ES-I3 (cell line): ENCODE measurements around the gene SIRPA.

ENCODE experiments used
- H3K36me3 ChIP-seq: 2 replicates; pipeline ENCODE4 v1.6.1; 2013; ENCODE audit warnings: mild to moderate bottlenecking, low read length, control low read depth, moderate library complexity; ENCODE audit not compliant: insufficient read depth
- H3K4me1 ChIP-seq: 2 replicates; pipeline ENCODE4 v1.6.1; 2013; ENCODE audit warnings: mild to moderate bottlenecking, control low read depth, low read length; ENCODE audit not compliant: insufficient read depth
- H3K9ac ChIP-seq: 2 replicates; pipeline ENCODE4 v1.6.1; 2013; ENCODE audit warnings: low read depth, mild to moderate bottlenecking, low read length, moderate library complexity
- H3K9me3 ChIP-seq: 2 replicates; pipeline ENCODE4 v1.6.1; 2013; ENCODE audit warnings: mild to moderate bottlenecking, low read length, moderate library complexity; ENCODE audit not compliant: control insufficient read depth, insufficient read depth

SIRPA gene

GRCh38 chr20:1887756-1888155 lies 7.5 kb upstream of the SIRPA start:
- Histone ChIP-seq H3K36me3 (no peaks in the 10 kb centered on the region), H3K9ac (no peak overlapping the region), H3K4me1 (peaks cover 3% of the 10 kb centered on the region; the same call in 1 of the 2 replicates), H3K9me3 (no peaks in the 10 kb centered on the region)

- H3K9me3 ChIP-seq = no peaks in the 10 kb centered on the region
- no peaks in the 10 kb centered on the region for H3K36me3 ChIP-seq
- H3K9ac ChIP-seq = no peak overlapping the region
- H3K4me1 ChIP-seq = peaks cover 3% of the 10 kb centered on the region; the same call in 1 of the 2 replicates
Measured at GRCh38 chr20:1888796-1889463, 6.3 kb upstream of the SIRPA start.

GRCh38 chr20:1890469-1891262 lies 4.5 kb upstream of the SIRPA start:
- H3K36me3 ChIP-seq = no peaks in the 10 kb centered on the region
- no peak overlapping the region for H3K9ac ChIP-seq
- no peaks in the 10 kb centered on the region for H3K9me3 ChIP-seq
- H3K4me1 ChIP-seq = peaks cover 3% of the 10 kb centered on the region; the same call in 1 of the 2 replicates

- Histone ChIP-seq H3K4me1 (peaks cover 6% of the 10 kb centered on the region; the same call in 1 of the 2 replicates), H3K9me3 (no peaks in the 10 kb centered on the region)
Measured at GRCh38 chr20:1891263-1892118, 3.7 kb upstream of the SIRPA start.

GRCh38 chr20:1892119-1892385 lies 3.2 kb upstream of the SIRPA start:
- H3K9ac ChIP-seq = no peak overlapping the region
- peaks cover 6% of the 10 kb centered on the region; the same call in 1 of the 2 replicates for H3K4me1 ChIP-seq
- H3K9me3 ChIP-seq = no peaks in the 10 kb centered on the region
- H3K36me3 ChIP-seq = no peaks in the 10 kb centered on the region

More at GRCh38 chr20:1891263-1892118, 3.7 kb upstream of the SIRPA start:
- no peaks in the 10 kb centered on the region for H3K36me3 ChIP-seq
- H3K9ac ChIP-seq = no peak overlapping the region

DNA sequence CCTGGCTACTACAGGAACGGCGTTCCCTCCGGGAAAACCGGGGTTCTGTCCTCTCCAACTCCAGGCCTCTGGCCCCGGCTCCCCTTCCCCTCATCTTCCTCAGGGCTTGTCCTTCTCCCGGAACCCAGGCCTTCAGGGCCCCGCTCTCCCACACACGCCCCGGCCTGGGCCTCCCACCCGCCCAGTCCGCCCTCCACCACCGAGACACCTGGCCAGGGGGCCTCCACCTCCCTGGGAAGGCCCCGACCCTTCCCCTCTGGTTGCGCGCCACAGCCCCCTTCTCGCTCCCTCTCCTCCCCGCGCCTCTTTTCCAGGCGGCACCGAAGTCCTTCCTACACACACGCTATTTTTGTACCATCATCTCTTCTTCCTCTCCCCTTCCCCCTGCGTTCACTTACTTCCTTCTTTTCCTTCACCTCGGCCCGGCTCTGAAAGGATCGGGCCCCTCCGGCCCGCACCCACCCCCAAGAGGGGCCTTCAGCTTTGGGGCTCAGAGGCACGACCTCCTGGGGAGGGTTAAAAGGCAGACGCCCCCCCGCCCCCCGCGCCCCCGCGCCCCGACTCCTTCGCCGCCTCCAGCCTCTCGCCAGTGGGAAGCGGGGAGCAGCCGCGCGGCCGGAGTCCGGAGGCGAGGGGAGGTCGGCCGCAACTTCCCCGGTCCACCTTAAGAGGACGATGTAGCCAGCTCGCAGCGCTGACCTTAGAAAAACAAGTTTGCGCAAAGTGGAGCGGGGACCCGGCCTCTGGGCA lies 1.3 kb upstream of the SIRPA start:
- no peaks in the 10 kb centered on the region for H3K36me3 ChIP-seq
- H3K9me3 ChIP-seq = no peaks in the 10 kb centered on the region
- H3K4me1 ChIP-seq = peaks cover 9% of the 10 kb centered on the region; the same call in 1 of the 2 replicates
- H3K9ac ChIP-seq = peak overlapping the region; percentile 68

- H3K9ac ChIP-seq = peak overlapping the region; percentile 83
- peaks cover 7% of the 10 kb centered on the region; the same call in 1 of the 2 replicates for H3K4me1 ChIP-seq
- no peaks in the 10 kb centered on the region for H3K9me3 ChIP-seq
- no peaks in the 10 kb centered on the region for H3K36me3 ChIP-seq
Measured at GRCh38 chr20:1894471-1894950, 696 bp upstream of the SIRPA start.

DNA sequence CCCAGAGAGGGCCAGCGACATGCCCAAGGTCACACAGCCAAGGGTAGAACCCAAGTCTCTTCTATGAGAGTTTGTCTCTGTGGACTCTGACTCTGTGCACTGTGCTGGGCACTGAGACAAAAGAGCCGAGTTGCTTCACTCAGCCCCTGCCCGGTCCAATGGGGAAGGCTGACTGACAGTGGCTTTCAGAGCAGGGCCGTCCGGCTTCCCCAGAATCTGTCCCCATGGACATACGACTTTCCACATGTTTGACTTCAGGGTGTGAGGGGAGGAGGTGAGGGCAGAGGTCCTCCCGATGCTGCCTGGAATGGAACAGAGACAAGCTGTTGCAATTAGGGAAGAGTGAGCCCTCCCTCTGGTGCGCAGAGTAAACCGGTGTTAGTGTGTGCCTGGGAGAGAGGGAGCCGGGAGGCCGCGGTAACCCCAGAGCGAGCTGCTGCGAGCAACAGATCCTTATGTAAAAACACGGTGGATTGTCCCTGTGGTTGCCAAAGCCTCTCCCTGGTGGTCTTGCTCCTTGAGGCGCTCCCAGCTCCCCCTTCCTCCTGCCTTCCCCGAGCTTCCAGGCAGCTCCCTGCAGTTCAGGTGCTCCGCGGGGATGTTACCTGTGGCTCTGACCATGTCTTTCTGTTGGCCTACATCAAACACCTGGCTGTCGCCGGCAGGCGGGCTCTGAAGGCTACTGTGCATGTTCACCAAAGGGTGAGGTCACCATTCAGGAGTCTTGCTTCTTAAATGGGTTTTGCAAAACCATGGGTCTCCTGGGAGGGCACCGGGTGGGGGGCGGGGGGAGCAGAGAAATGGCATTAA lies 672 bp downstream of the SIRPA start:
- H3K9ac ChIP-seq = peak overlapping the region; percentile 83; the same call in 1 of the 2 replicates
- peaks cover 7% of the 10 kb centered on the region; the same call in 1 of the 2 replicates for H3K4me1 ChIP-seq
- H3K36me3 ChIP-seq = no peaks in the 10 kb centered on the region
- no peaks in the 10 kb centered on the region for H3K9me3 ChIP-seq

DNA sequence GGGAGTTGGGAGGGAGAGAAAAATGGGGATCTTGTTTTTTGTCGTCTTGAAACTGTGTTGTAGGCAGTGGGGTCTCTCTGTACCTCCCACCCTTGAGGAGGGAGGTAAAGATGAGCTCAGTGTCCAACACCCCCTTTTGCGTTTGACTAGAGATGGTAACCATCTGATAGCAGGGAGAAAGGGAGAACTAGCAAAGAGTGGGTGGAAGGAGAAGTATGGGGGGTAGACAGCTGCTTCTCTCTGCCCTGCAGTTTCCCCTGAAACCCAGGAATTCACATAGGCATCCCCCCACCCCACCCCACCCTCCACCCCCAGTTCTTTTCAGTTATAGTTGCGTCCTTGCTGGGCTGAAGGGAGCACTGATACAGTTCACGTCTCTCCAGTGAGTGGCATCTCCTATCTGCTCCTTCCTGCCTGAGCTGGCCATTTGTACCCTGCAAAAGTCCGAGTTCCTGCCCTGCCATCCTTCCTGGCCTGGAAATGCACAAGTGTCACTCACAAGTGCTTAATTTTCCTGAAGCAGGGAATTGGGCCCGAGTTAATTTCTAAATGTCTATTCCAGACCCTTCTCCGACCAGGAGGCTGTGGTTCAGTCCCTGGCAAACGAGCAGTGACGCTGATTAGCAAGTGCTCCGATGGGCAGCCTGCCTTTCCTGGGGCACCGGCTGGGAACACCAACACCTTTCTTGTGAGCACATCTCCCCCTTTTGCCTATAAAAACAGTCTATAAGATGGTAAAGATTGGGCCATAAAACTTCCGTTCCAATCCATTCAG lies 1.5 kb downstream of the SIRPA start:
- H3K9ac ChIP-seq = no peak overlapping the region
- peaks cover 7% of the 10 kb centered on the region; the same call in 1 of the 2 replicates for H3K4me1 ChIP-seq
- H3K36me3 ChIP-seq = no peaks in the 10 kb centered on the region
- no peaks in the 10 kb centered on the region for H3K9me3 ChIP-seq

- H3K9me3 ChIP-seq = no peaks in the 10 kb centered on the region
- peaks cover 7% of the 10 kb centered on the region; the same call in 1 of the 2 replicates for H3K4me1 ChIP-seq
- H3K36me3 ChIP-seq = no peaks in the 10 kb centered on the region
- no peak overlapping the region for H3K9ac ChIP-seq
Measured at GRCh38 chr20:1897541-1897940, 2.3 kb downstream of the SIRPA start.

DNA sequence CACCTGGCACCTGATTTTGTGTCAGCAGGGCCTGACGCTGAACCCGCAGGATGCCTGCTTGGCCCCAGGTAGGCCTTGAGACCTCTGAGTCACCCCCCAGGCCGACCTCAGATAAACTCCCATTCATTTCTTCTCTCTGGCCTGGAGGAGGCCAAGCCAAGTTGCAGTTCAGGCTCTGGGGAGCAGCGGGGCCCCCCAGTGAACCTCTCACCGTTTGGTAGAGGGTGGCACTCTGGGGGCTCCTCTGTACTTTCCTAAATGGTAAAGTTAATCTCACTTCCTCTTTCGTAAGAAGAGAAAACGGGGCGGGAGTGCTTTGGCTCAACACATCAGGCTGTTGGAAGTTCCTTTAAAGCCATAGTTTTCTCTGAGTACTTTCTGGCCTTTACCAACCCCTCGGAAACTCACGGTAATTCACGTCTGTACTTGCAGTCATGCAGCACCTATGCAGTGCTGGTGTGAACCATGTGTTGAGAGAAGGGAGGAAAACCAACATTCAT lies 2.8 kb downstream of the SIRPA start:
- no peaks in the 10 kb centered on the region for H3K36me3 ChIP-seq
- H3K4me1 ChIP-seq = peaks cover 7% of the 10 kb centered on the region; the same call in 1 of the 2 replicates
- H3K9ac ChIP-seq = no peak overlapping the region
- H3K9me3 ChIP-seq = no peaks in the 10 kb centered on the region

- Histone ChIP-seq H3K9me3 (no peaks in the 10 kb centered on the region), H3K4me1 (peaks cover 7% of the 10 kb centered on the region; the same call in 1 of the 2 replicates), H3K9ac (no peak overlapping the region), H3K36me3 (no peaks in the 10 kb centered on the region)
Measured at GRCh38 chr20:1898482-1899240, 3.5 kb downstream of the SIRPA start.
